Spleen (tissue), 7 donors: ENCODE data around the gene PTBP1.

Source experiments
- CTCF ChIP-seq, 11 experiments: fragments of 200-600 bp in 7 of 11; fragments of 450-650 bp in 4 of 11; sonication (generic) in 4 of 11; IDR thresholded peaks in 8 of 11; conservative IDR thresholded peaks in 3 of 11; 1 replicate in 7 of 11; 2 replicates in 4 of 11; pipeline versions ENCODE4 v1.4.0 to v1.8.0; 2016 to 2021; ENCODE audit warnings: antibody characterized with exemption in 11 of 11, inconsistent platforms in 4 of 11, mild to moderate bottlenecking in 1 of 11
- POLR2A ChIP-seq, 3 donors: fragments of 450-650 bp; IDR thresholded peaks; one replicate each; pipeline ENCODE4 v1.5.1; 2017; ENCODE audit warnings: antibody characterized with exemption in 3 of 3, mild to moderate bottlenecking in 1 of 3
- donor health status: DM: no; HTN: no; CAD: no; lungs with moderate emphysema.
- donor health status: DM: no; HTN: no; CAD: no.
- donor health status: DM: no; HTN: no; CAD: no.

DNA sequence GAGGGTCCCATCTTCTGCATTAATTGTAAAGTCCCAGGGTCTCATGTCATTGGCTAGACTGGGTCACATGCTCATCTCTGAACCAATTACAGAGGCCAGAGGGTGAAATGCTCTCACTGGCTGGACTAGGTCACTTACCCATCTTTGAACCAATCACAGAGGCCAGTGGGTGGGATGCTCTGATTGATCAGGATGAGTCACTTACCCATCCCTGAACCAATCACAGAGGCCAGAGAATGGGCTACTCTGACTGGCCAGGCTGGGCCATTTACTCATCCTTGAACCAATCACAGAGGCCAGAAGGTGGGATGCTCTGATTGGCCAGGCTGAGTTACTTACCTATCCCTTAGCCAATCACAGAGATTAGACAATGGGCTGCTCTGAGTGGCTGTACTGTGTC, 41.0 kb upstream of the PTBP1 start:
- no peak for TF ChIP-seq CTCF (IDR thresholded peaks at IDR 0.05 in 8 of 11, conservative IDR thresholded peaks at IDR 0.05 in 3 of 11)
- TF ChIP-seq POLR2A (IDR thresholded peaks at IDR 0.05): no peak
